ENCODE data around the gene MMP1. TPM values are rescaled to one million over a fixed set of nuclear protein-coding genes. Genes with fewer than 3 reads are reported as not detected.

MMP1 gene
- total RNA-seq, 4 donors from 2014 or later = not detected

- no peak for DNase-seq (ENCODE audit: low spot score in 2 of 2)
- WGBS, 2 donors = 52 to 61% methylated on average over 1 of the region's 1 CpG
- intact Hi-C loops (cut with DNase I; ENCODE audit: low total_unique reads) = no loop called here
- no peak overlapping the region for H3K4me3 ChIP-seq (ENCODE audit: low read depth, poor library complexity, severe bottlenecking)
- no peak for TF ChIP-seq POLR2A (IDR thresholded peaks at IDR 0.05)
- no peak for TF ChIP-seq CTCF (IDR thresholded peaks at IDR 0.05)
Observed at GRCh38 chr11:102813484-102813883, 15.5 kb upstream of the MMP1 start.

GRCh38 chr11:102812188-102812587 lies 14.2 kb upstream of the MMP1 start:
- TF ChIP-seq CTCF (IDR thresholded peaks at IDR 0.05) (no peak), POLR2A (IDR thresholded peaks at IDR 0.05) (no peak)
- 65 to 66% methylated on average over 3 of the region's 3 CpGs for WGBS, 2 donors
- no peak overlapping the region for H3K4me3 ChIP-seq (ENCODE audit: low read depth, poor library complexity, severe bottlenecking)
- no peak for DNase-seq (ENCODE audit: low spot score in 2 of 2)
- intact Hi-C loops (cut with DNase I; ENCODE audit: low total_unique reads) = no loop called here

- no peak for TF ChIP-seq CTCF (IDR thresholded peaks at IDR 0.05)
- no peak overlapping the region for H3K4me3 ChIP-seq (ENCODE audit: low read depth, poor library complexity, severe bottlenecking)
- WGBS, 2 donors = 6 to 7% methylated on average over 3 of the region's 3 CpGs
- no peak for DNase-seq (ENCODE audit: low spot score in 2 of 2)
- intact Hi-C loops (cut with DNase I; ENCODE audit: low total_unique reads) = no loop called here
Observed at GRCh38 chr11:102810950-102811660, 13.1 kb upstream of the MMP1 start.

GRCh38 chr11:102809971-102810370 lies 12.0 kb upstream of the MMP1 start:
- TF ChIP-seq POLR2A (IDR thresholded peaks at IDR 0.05) = no peak
- TF ChIP-seq CTCF (IDR thresholded peaks at IDR 0.05) = no peak
- H3K4me3 ChIP-seq (ENCODE audit: low read depth, poor library complexity, severe bottlenecking) = no peak overlapping the region
- intact Hi-C loops (cut with DNase I; ENCODE audit: low total_unique reads) = no loop called here
- no peak for DNase-seq (ENCODE audit: low spot score in 2 of 2)
- WGBS, 2 donors = 77 to 94% methylated on average over 2 of the region's 2 CpGs

GRCh38 chr11:102807921-102808320 lies 10.0 kb upstream of the MMP1 start:
- TF ChIP-seq POLR2A (IDR thresholded peaks at IDR 0.05) (no peak), CTCF (IDR thresholded peaks at IDR 0.05) (no peak)
- WGBS, 2 donors = 83 to 84% methylated on average over 16 to 19 of the region's 19 CpGs
- no peak for DNase-seq (ENCODE audit: low spot score in 2 of 2)
- intact Hi-C loops (cut with DNase I; ENCODE audit: low total_unique reads) = no loop called here
- H3K4me3 ChIP-seq (ENCODE audit: low read depth, poor library complexity, severe bottlenecking) = no peak overlapping the region

- DNase-seq (ENCODE audit: low spot score in 2 of 2) = no peak
- 68 to 79% methylated on average over 3 of the region's 3 CpGs for WGBS, 2 donors
- H3K4me3 ChIP-seq (ENCODE audit: low read depth, poor library complexity, severe bottlenecking) = no peak overlapping the region
- no peak for TF ChIP-seq CTCF (IDR thresholded peaks at IDR 0.05)
- TF ChIP-seq POLR2A (IDR thresholded peaks at IDR 0.05) = no peak
- intact Hi-C loops (cut with DNase I; ENCODE audit: low total_unique reads) = no loop called here
Observed at GRCh38 chr11:102806296-102806695, 8.3 kb upstream of the MMP1 start.
